NB4 (cell line): ENCODE results near the gene DLD.
"Not testable (repeated sequence)": the region's sequence is repeated elsewhere in the genome, so short reads cannot be mapped to it uniquely, and the experiment has no call there.

ENCODE experiments used
- DNase-seq: peaks from one replicate; pipeline ENCODE4 v3.0.0; 2010; ENCODE audit warnings: low read depth
- H3K4me3 ChIP-seq: one replicate; pipeline ENCODE4 v1.5.1; 2011; ENCODE audit warnings: mild to moderate bottlenecking, low read depth, low read length, moderate library complexity
- CTCF ChIP-seq: IDR thresholded peaks from one replicate; pipeline ENCODE4 v1.5.1; 2012; ENCODE audit warnings: low read depth, low read length
- MAX ChIP-seq: IDR thresholded peaks from 2 replicates; pipeline ENCODE4 v1.6.1; 2011; ENCODE audit warnings: low read depth, low read length
- MYC ChIP-seq: IDR thresholded peaks from 2 replicates; pipeline ENCODE4 v1.6.1; 2011; ENCODE audit warnings: low read depth, low read length
- POLR2A ChIP-seq: IDR thresholded peaks from 2 replicates; pipeline ENCODE4 v1.6.1; 2011; ENCODE audit warnings: mild to moderate bottlenecking; ENCODE audit not compliant: insufficient read length; ENCODE audit errors: extremely low read depth

The DLD gene

DNA sequence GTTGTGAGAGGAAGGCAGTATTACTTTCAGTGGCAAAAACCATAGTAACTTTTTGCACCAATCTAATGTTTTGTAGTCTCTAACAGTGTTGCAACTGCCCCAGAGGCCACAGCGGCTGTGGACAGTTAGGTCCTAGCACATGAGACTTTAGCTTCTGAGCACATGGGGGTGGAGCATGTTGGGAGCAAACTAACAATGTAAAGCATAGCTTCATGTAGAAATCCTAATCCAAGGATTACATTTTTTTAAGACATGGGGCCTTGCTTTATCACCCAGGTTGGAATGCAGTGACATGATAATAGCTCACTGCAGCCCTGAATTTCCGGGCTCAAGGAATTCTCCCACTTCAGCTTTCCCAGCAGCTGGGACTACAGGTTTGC is 62.9 kb downstream of the DLD start:
- peak; percentile 24 for DNase-seq
- H3K4me3 ChIP-seq, result no peak overlapping the region
- TF ChIP-seq POLR2A (no peak), MYC (peak; percentile 51; the same call in 1 of the 2 replicates), MAX (peak; percentile 72)

DNA sequence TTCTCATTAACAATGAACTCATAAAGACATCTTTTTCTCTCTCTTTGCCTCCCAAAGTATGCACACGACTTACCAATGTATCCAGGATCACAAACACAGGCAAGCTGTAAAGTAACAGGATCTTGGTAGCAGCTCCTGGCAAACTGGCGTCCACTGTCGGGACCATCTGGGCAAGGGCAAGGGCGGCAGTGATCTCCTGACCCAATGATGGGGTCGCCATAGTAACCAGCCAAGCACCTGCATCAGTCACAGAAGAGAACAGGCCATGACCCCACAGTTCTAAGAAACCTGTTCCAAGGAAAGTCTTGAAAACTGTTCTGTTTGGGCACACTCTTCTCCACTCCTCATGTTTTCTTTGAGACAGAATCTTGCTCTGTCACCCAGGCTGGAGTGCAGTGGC is 64.4 kb downstream of the DLD start:
- TF ChIP-seq MYC (no peak), POLR2A (no peak), MAX (no peak), CTCF (no peak)
- no peak overlapping the region for H3K4me3 ChIP-seq
- no peak for DNase-seq

GRCh38 chr7:107956950-107957349 is 66.0 kb downstream of the DLD start:
- H3K4me3 ChIP-seq, DNase-seq: not testable (repeated sequence)

DNA sequence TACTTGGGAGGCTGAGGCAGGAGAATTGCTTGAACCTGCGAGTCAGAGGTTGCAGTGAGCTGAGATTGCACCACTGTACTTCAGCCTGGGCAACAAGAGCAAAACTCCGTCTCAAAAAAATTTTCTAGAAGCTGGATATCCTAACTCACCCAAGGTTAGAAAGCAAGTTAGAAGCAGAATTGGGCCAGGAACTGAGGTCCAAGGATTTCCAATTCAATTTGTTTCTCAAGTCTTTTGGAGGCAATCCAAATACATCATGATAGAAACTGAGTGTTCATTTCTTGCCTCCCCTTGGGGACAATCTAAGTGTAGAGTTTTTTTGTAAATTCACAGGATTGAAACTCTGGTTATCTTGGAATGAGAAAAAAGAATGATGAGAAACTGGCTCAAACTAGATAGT is 66.5 kb downstream of the DLD start:
- no peak overlapping the region for H3K4me3 ChIP-seq
- TF ChIP-seq CTCF, result no peak
- TF ChIP-seq MYC, result no peak
- no peak for DNase-seq

GRCh38 chr7:107958764-107959526 is 68.0 kb downstream of the DLD start:
- no peak overlapping the region for H3K4me3 ChIP-seq
- no peak for TF ChIP-seq CTCF
- no peak for TF ChIP-seq MYC
- no peak for TF ChIP-seq POLR2A
- TF ChIP-seq MAX, result no peak
- peak; percentile 35 for DNase-seq

GRCh38 chr7:107959527-107959898 is 68.5 kb downstream of the DLD start:
- TF ChIP-seq POLR2A (no peak), MYC (no peak), MAX (no peak)
- no peak for DNase-seq

GRCh38 chr7:107960272-107960671 is 69.3 kb downstream of the DLD start:
- H3K4me3 ChIP-seq, result no peak overlapping the region
- TF ChIP-seq MYC (no peak), CTCF (no peak), MAX (no peak), POLR2A (no peak)
- DNase-seq, result no peak

More at GRCh38 chr7:107959527-107959898, 68.5 kb downstream of the DLD start:
- H3K4me3 ChIP-seq, result no peak overlapping the region

DNA sequence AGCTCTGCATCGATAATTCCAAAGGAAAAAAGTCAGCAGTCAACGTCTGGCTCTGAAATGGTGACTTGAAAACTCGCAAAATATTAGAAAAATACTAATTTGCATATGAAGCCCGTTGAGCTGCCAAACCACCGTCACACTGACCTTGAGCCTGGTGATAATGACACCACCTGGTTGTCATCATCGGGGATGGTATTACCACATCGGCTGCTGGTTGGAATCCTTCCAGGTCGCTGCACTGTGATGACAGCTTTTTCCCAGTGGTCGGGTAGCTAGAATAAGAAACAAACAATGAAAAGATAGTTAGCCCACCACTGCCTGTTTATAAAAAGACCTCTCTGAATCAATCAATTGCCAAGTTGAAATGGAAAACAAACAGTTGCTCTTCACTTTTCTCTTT is 70.4 kb downstream of the DLD start:
- DNase-seq, result no peak
- TF ChIP-seq CTCF (no peak), MYC (no peak), MAX (no peak), POLR2A (no peak)

More for the DNA sequence above, 70.4 kb downstream of the DLD start:
- no peak overlapping the region for H3K4me3 ChIP-seq
